GM03348 (cell line): ENCODE results near the gene MED4.

Experiments
- DNase-seq: peaks from one replicate; pipeline ENCODE4 v3.0.0; 2012; ENCODE audit warnings: low spot score

The MED4 gene, protein sequence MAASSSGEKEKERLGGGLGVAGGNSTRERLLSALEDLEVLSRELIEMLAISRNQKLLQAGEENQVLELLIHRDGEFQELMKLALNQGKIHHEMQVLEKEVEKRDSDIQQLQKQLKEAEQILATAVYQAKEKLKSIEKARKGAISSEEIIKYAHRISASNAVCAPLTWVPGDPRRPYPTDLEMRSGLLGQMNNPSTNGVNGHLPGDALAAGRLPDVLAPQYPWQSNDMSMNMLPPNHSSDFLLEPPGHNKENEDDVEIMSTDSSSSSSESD

GRCh38 chr13:48094781-48095502 lies at the start of gene MED4:
Gene MED4 (minus strand): TSS chr13:48095104. CDS start chr13:48095078, 26 bp downstream.
- peak; percentile 98 for DNase-seq

DNA sequence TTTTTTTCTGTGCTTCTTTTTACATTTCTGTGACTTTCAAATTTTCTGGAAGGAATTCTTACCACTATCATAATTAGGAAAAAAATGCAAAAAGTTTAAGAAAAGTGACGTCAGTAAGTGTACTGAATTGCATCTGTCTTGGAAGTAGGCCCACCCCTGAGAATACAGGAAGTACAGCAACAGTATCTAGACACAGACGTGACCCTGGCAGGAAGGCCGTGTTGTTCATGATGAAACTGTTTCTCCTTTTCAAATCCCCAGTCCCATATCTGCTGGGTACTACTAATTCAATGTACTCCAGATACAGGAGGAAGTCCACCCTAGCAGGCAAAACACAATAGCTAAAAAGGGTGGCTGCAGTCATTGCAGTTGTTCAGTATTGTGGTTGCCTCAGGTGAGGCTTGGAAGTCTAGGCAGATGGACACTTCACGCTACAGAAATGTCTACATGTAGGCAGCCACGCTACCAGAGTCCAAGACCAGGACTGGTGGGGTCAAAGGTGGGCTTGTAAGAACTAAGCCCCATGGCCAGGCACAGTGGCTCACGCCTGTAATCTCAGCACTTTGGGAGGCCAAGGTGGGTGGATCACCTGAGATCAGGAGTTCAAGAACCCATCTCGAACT lies 49.6 kb upstream of the MED4 start:
- DNase-seq = peak; percentile 23

- no peak for DNase-seq
Observed at GRCh38 chr13:48142436-48142835, 47.5 kb upstream of the MED4 start.

GRCh38 chr13:48138270-48138669 lies 43.4 kb upstream of the MED4 start:
- DNase-seq = no peak

DNA sequence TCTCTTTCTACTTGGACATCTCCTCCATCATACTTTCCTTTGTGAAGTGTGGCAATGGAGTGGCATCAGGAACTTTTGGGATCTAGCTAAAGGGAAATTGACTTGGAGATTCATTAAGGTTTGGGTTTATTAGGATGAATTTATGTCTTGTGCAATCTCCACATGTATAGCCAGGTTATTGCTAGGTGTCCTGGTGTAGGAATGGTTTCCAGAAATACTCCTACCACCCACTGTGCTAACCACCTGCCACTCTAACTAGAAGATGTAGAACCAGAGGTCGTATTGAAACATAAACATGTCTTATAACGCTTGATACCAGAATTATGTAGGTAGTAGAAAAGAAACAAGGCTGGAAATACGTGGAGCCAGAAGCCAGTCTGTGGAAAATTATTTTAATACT lies 38.1 kb upstream of the MED4 start:
- DNase-seq = no peak

- no peak for DNase-seq
Observed at GRCh38 chr13:48131533-48131932, 36.6 kb upstream of the MED4 start.

DNA sequence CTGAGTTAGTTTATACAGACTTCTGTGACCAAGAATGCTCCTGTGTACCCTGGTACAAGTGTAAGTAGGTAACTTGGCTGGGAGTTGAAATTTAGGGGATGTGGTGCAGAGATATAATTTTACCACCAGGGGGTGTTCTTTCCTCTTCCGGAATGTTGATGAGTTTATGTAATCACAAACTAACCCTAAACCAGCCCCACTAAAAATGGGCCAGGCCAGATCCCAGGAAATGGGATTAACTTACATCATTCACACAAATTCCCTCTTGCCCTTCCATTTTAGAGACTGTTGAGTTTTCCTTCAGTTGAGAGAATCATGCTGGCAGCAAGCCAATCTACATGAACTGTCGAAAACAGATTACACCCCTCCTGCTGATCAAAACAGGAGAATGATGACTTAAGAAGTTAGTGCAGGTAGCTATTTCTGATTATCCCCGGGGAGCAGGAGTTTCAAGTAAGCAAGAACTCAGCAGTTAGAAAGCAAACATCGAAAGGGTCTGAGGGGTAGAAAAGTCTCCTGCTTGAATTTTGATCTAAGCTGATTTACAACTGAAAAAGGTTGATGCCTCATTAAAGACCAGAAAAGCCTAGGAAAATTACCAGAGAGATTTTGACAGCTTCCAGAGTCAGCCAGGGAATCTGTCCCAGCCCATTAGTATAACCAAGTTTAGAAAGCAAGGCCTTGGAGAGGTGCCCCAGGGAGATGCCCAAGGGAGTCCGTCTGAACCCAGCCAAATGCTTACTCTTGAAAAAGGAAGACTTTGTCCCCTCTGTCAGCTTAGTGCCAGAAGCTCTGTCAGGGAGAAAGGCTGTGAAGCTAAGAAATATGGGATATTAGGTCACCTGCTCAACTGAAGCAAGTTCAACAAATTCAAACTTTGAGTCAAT lies 32.3 kb upstream of the MED4 start:
- DNase-seq = peak; percentile 81

GRCh38 chr13:48125794-48126228 lies 30.9 kb upstream of the MED4 start:
- peak; percentile 13 for DNase-seq

DNA sequence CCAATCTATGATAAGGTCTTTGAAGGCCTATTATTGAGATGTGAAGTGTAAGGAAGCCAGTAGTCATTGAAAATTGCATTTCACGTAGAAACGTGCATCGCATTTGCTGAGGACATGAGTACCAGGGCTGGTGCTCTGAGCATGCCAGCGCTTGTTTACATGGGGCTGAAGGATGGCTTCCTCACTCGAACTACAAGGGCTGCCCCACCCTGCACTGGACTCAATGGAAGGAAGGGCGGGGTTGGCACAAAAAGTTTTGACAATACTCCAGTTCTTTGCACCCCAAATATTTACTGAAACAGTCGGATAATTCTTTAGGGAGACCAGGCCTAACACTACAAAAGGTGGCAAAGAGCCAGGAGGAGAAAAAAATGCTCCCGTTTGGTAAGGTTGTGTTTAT lies 28.9 kb upstream of the MED4 start:
- DNase-seq = no peak

DNA sequence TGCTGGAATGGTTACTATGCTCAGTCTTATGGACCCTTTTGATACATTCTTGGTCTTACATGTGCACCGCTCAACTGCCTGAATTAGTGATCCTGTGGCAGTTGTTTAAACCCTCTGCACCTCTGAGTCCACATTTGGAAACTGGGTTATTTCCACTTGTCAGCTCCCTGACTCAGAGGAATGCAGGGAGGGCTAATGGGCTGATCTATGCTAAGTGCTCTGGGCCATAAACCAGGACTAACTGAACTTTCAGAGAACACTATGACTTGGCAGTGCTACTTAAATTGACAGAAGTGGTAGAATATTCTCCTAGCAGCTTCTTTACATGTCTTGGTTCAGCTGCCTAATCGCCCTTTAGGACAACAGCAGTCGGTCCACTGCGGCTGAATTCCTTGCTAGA lies 26.8 kb upstream of the MED4 start:
- DNase-seq = no peak

DNA sequence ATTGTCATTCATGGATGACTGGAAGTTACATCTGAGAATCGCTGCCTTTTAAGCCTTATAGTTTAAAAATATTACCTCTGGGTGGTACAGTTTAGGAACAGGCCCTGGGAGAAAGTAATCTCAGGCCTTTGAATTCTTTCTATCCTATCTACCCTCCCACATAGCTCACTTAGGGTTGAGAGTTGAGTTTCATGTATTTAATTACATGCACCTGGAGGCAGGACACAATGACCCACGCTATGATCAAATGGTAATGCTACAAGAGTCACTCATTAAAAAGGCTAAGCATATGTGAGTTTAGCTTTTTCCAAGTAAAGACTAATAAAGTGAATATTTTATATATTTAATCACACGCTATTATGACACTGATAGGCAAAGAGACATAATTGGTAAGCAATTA lies 25.3 kb upstream of the MED4 start:
- no peak for DNase-seq

DNA sequence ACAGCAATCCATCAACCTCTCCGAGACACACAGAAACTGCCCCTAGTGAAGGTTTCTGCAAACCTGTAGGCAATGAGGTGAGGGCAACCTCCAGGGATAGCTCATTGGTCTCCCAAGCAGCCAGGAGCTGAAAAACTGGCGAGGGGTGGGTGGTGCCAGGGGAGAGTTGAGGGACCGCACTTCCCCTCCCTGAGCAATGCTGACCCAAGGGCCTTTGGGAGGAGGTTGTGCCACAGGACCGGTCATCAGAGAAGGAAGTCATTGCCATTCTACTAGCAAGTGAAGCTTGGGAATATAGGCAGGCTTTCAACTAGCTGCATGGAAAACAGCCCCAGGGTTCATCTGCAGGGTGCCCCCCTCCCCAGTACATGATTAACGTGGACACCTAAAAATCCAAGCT lies 23.1 kb upstream of the MED4 start:
- no peak for DNase-seq

DNA sequence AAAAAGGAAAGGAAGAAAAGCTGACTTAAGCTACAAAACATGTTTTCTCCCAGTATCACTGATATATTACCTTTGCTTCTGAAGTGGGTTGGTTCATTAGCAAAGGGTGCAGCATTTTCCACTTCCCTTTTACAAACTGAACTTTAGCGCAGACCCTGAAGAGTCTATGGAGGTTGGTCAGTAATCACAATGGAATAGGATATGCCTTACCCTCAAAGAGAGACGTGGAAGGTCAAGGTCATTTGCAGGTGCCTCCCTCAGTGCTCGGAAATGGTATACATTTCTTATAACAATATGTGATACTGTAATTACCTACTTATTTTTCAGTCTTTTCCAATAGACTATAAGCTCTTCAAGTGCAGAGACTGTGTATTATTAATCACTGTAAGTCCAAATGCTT lies 21.9 kb upstream of the MED4 start:
- DNase-seq = no peak

GRCh38 chr13:48113756-48114130 lies 18.8 kb upstream of the MED4 start:
- no peak for DNase-seq

DNA sequence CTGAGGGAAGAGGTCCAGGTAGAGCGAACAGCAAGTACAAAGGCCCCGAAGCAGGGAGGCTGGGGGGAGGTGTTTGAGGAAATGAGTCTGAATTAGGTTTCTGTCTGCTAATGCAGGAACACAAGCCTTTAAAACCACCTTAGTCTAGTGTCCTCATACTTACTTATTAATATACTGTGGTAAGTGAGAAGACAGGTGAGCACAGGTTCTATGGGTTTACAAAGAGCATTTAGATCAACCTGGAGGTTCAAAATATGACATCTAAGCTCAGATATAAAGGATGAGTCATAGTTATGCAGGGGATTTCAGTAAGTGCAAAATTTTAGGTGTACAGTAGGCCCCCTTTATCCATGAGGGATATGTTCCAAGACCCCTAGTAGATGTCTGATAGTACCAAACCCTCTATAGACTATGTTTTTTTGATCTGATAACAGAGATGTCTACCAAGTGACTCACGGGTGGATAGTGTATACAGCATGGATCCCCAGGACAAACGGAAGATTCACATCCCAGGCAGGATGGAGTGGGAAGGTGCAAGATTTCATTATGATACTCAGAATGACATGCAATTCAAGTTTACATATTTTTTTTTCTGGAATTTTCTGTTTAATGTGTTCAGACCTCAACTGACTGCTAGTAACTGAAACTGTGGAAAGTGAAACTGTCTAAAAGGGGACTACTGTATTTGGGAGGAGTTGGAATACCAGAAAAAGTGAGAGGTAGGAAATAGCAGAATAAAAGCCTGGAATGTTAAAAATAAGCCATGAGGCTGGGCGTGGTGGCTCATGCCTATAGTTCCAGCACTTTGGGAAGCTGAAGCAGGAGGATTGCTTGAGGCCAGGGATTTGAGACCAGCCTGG lies 18.2 kb upstream of the MED4 start:
- no peak for DNase-seq

DNA sequence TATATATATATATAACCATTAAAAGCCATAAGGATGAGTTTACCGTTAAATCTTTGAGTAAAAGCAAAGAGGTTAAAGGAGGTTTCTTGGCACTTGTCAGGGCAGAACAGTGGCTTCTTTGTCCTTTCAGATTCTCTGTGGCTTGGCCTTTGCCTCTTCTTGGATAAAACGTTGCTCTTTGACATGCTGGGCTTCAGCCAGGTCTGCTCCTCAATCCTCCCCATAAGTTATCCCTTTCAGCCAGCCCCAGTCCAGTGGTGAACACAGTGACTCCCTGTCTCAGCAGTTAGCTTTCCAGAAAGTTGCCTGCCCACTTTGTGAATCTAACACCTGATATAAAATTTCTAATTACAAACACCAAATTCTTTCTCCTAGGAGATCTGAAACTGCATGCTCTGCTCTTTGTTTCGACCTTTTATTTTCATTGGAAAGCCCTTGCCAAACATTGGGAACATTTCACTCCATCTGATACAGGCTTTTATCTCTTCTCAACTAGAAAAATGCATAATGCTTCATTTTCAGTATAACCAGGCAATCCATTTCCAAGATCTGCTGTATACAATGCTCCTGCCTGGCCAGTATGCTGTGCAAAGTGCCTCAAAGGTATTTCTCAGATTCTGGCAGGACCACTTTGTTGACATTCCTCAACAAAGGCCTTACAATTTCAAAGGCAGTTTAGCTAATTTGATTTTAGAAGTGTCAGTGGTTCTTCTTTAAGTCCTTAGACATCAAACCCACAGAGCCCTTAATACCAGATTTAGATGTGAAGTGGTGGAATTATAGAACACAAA lies 16.2 kb upstream of the MED4 start:
- DNase-seq = no peak

- no peak for DNase-seq
Observed at GRCh38 chr13:48110132-48110868, 15.4 kb upstream of the MED4 start.

- no peak for DNase-seq
Observed at GRCh38 chr13:48108106-48108505, 13.2 kb upstream of the MED4 start.

- no peak for DNase-seq
Observed at GRCh38 chr13:48097793-48098192, 2.9 kb upstream of the MED4 start.

DNA sequence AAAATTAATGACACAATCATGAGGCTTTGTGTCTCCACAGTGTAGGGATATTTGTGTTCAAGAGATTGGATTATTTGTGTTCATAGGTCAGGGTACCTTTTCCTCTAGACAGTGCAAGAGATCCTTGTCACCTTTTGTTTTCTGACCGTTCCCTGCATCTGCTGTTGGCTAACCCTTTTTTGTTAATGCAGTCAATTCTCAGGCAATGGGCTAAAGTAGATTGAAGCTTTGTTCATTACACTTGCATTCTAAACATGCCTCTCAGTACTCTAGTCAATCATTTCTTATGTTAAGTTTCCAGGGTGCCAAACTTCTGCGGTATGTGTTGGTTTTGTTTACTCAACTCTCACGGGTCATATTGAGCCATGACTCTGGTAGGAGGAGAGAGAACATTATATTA lies 1.8 kb upstream of the MED4 start:
- DNase-seq = no peak
